Prostate gland (tissue), 2 donors: ENCODE results near the gene SYDE2. TPM values are rescaled to one million over a fixed set of nuclear protein-coding genes. Genes with fewer than 3 reads are reported as not detected.

Source experiments
- DNase-seq: peaks from one replicate; pipeline ENCODE4 v3.0.0-alpha.2; 2019; ENCODE audit warnings: low spot score
- H3K27ac ChIP-seq, 2 donors: fragments of 200-600 bp; sonication (generic); 2 replicates each; pipeline ENCODE4 v1.5.1; 2017 to 2019
- H3K27me3 ChIP-seq: fragments of 200-600 bp; sonication (generic); replicated peaks from 2 replicates; pipeline ENCODE4 v1.5.1; 2019; ENCODE audit not compliant: insufficient read depth
- H3K36me3 ChIP-seq, 2 donors: fragments of 200-600 bp; sonication (generic); 1 replicate in 1 of 2; 2 replicates in 1 of 2; pipeline versions ENCODE4 v1.5.1 to v1.8.1; 2017 to 2019
- H3K4me1 ChIP-seq: fragments of 200-600 bp; sonication (generic); replicated peaks from 2 replicates; pipeline ENCODE4 v1.5.1; 2019
- H3K4me3 ChIP-seq, 2 donors: fragments of 200-600 bp; sonication (generic); 2 replicates each; pipeline ENCODE4 v1.5.1; 2017 to 2019
- H3K9me3 ChIP-seq: fragments of 200-600 bp; sonication (generic); 2 replicates; pipeline ENCODE4 v1.5.1; 2017
- POLR2A ChIP-seq: fragments of 450-650 bp; IDR thresholded peaks from one replicate; pipeline ENCODE4 v1.6.1; 2016; ENCODE audit warnings: antibody characterized with exemption, mild to moderate bottlenecking
- POLR2AphosphoS5 ChIP-seq: sonication (generic); formaldehyde crosslinking; IDR thresholded peaks from one replicate; pipeline ENCODE4 v1.6.1; 2017; ENCODE audit warnings: antibody characterized with exemption
- WGBS: methylation state at CpG from one replicate; pipeline ENCODE4 v1.1.5; 2018; 5-methylcytosine and 5-hydroxymethylcytosine counted together
- intact Hi-C: fragments of 100-400 bp; cut with DNase I; formaldehyde crosslinking; loops from one replicate; pipeline ENCODE4 v1.14.2; 2022
- microRNA-seq: library from miRNA; unstranded; fragments of <30 nt; microRNA quantifications from one replicate; pipeline ENCODE4, GENCODE V29; 2016
- small RNA-seq, 2 donors: library from RNA; depleted of rRNA; stranded (forward); fragments of <200 nt; gene quantifications; one replicate each; pipeline ENCODE3, GENCODE V24; 2016
- total RNA-seq, 2 donors: library from RNA; depleted of rRNA; stranded (reverse); fragments of >200 nt; gene quantifications; one replicate each; pipeline ENCODE4 v1.1.0, GENCODE V29; 2016
- TF ChIP-seq, protein P1 (sequence below), 4 experiments: fragments of 200-600 bp in 2 of 4; fragments of 450-650 bp in 2 of 4; sonication (generic) in 2 of 4; IDR thresholded peaks; 1 replicate in 3 of 4; 2 replicates in 1 of 4; pipeline ENCODE4 v1.5.1; 2016 to 2019; ENCODE audit warnings: antibody characterized with exemption in 4 of 4, mild to moderate bottlenecking in 2 of 4, moderate library complexity in 2 of 4

Gene SYDE2
- total RNA-seq, 2 donors from 2014 or later = 6.6 to 8.4 TPM

DNA sequence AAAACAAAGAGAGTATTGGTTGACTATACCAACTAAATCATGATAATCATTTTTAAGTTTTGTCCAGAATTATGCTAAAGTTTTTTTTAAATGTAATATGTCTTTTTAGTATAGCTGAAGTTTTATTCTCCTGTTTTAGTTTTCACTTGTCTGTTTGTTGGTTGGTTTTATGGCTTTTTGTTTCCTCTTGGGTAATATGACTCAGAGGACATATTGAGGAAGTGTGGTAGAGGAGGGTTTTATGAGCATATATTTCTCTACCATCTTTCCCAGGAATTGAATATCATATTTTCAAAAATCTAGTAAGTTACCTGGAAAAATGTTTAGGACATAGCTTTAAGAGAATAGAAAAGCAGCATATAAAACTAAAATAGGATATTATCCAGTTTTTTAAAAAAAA lies 84.0 kb downstream of the SYDE2 start:
- Histone ChIP-seq H3K9me3 (no peaks in the 10 kb centered on the region), H3K4me3 (no peak overlapping the region), H3K27me3 (no peaks in the 10 kb centered on the region), H3K4me1 (no peaks in the 10 kb centered on the region), H3K36me3 (no peaks in the 10 kb centered on the region), H3K27ac (no peak overlapping the region)
- TF ChIP-seq, protein P1, sequence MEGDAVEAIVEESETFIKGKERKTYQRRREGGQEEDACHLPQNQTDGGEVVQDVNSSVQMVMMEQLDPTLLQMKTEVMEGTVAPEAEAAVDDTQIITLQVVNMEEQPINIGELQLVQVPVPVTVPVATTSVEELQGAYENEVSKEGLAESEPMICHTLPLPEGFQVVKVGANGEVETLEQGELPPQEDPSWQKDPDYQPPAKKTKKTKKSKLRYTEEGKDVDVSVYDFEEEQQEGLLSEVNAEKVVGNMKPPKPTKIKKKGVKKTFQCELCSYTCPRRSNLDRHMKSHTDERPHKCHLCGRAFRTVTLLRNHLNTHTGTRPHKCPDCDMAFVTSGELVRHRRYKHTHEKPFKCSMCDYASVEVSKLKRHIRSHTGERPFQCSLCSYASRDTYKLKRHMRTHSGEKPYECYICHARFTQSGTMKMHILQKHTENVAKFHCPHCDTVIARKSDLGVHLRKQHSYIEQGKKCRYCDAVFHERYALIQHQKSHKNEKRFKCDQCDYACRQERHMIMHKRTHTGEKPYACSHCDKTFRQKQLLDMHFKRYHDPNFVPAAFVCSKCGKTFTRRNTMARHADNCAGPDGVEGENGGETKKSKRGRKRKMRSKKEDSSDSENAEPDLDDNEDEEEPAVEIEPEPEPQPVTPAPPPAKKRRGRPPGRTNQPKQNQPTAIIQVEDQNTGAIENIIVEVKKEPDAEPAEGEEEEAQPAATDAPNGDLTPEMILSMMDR (IDR thresholded peaks at IDR 0.05) = no peak
- TF ChIP-seq POLR2AphosphoS5 (no peak), POLR2A (no peak)
- intact Hi-C loops = no loop called here
- DNase-seq = no peak

DNA sequence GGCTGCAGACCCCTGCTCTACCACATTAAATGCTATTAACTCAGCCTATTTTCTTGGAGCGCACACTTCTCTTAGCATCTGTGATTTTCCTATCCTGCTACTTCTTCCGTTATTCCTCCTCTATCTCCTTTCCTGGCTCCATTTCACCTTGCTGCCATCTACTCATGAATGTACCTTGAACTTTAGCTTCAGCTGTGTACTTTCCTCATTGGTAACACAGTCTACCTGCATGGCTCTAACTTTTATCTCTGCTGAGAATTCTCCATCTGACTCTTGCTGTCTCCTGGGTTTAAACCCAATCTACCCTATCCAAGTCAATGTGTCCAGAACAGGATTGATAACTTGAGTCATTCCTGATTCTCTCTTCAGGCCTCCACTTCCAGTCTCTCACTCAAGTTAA lies 84.9 kb downstream of the SYDE2 start:
- no peaks in the 10 kb centered on the region for H3K4me1 ChIP-seq
- no peak overlapping the region for H3K4me3 ChIP-seq
- TF ChIP-seq POLR2AphosphoS5 = no peak
- TF ChIP-seq, protein P1 (IDR thresholded peaks at IDR 0.05) = no peak
- no peak for TF ChIP-seq POLR2A
- 91% methylated on average over 2 of the region's 2 CpGs for WGBS
- intact Hi-C loops = no loop called here
- no peaks in the 10 kb centered on the region for H3K9me3 ChIP-seq
- H3K36me3 ChIP-seq = no peaks in the 10 kb centered on the region
- H3K27me3 ChIP-seq = no peaks in the 10 kb centered on the region
- DNase-seq = no peak
- H3K27ac ChIP-seq = no peak overlapping the region

GRCh38 chr1:85111695-85112094 lies 89.1 kb downstream of the SYDE2 start:
- no peak for TF ChIP-seq POLR2AphosphoS5
- no peak for TF ChIP-seq POLR2A
- TF ChIP-seq, protein P1 (IDR thresholded peaks at IDR 0.05) = no peak
- no peaks in the 10 kb centered on the region for H3K4me1 ChIP-seq
- WGBS = 76% methylated on average over 1 of the region's 1 CpG
- H3K36me3 ChIP-seq = no peaks in the 10 kb centered on the region
- no peak overlapping the region for H3K27ac ChIP-seq
- no peak overlapping the region for H3K4me3 ChIP-seq
- DNase-seq = no peak
- no peaks in the 10 kb centered on the region for H3K27me3 ChIP-seq
- no peaks in the 10 kb centered on the region for H3K9me3 ChIP-seq
- intact Hi-C loops = no loop called here

DNA sequence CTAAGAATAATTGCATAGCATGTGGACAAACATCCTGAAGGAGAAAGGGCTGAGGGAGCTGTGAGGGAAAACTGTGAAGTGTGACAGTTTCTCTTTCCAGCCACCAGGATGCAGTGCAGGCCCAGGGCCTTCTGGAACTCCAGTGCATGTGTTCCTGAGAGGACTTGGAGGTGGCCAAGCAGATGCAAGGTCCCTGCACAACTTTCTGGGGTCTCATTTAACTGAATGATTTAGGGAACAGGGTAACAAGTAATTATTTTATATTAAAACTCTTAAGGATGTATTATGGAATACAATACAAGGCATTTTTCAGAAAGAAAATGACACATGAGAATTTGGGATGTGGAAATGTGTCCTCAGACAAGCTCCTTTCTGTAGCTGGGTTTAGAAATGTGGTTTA lies 91.3 kb downstream of the SYDE2 start:
- Histone ChIP-seq H3K36me3 (no peaks in the 10 kb centered on the region), H3K27ac (no peak overlapping the region), H3K4me1 (no peaks in the 10 kb centered on the region), H3K4me3 (no peak overlapping the region), H3K9me3 (no peaks in the 10 kb centered on the region), H3K27me3 (no peaks in the 10 kb centered on the region)
- intact Hi-C loops = loop anchor here (2.0 kb wide), 1 partner anchor 145 kb away; no protein-coding TSS in a partner anchor
- TF ChIP-seq, protein P1 (IDR thresholded peaks at IDR 0.05) = peak; percentile 52 to 83 (median 72)
- TF ChIP-seq POLR2A (no peak), POLR2AphosphoS5 (peak; percentile 26)
- peak; percentile 43 for DNase-seq

Small RNA genes lying within 50 kb of the gene (microRNA-seq; reads per million reads assigned to microRNA genes)
- gene MIR4423 = 0.75 reads per million

Small RNA genes lying within 50 kb of the gene (small RNA-seq; reads per million reads assigned to genes)
- gene MIR4423 = 0 reads per million in 2 donors

Other genes starting within 250 kb of the SYDE2 start
- 1 to 10 TPM; 1.1 to 6.8 TPM for gene MCOLN2, start 203.9 kb downstream of the SYDE2 start, total RNA-seq
- 1 to 10 TPM in 1 of 2 donors, under 1 TPM in 1; 0.23 to 1.6 TPM for gene MCOLN3, start 152.5 kb downstream of the SYDE2 start, total RNA-seq
- 10 to 100 TPM; 12.7 to 30.5 TPM for gene C1orf52, start 58.6 kb upstream of the SYDE2 start, total RNA-seq
- 10 to 100 TPM; 17.3 to 18.4 TPM for gene BCL10, start 75.6 kb upstream of the SYDE2 start, total RNA-seq